ENCODE results near the gene NFU1.

Gene NFU1

DNA sequence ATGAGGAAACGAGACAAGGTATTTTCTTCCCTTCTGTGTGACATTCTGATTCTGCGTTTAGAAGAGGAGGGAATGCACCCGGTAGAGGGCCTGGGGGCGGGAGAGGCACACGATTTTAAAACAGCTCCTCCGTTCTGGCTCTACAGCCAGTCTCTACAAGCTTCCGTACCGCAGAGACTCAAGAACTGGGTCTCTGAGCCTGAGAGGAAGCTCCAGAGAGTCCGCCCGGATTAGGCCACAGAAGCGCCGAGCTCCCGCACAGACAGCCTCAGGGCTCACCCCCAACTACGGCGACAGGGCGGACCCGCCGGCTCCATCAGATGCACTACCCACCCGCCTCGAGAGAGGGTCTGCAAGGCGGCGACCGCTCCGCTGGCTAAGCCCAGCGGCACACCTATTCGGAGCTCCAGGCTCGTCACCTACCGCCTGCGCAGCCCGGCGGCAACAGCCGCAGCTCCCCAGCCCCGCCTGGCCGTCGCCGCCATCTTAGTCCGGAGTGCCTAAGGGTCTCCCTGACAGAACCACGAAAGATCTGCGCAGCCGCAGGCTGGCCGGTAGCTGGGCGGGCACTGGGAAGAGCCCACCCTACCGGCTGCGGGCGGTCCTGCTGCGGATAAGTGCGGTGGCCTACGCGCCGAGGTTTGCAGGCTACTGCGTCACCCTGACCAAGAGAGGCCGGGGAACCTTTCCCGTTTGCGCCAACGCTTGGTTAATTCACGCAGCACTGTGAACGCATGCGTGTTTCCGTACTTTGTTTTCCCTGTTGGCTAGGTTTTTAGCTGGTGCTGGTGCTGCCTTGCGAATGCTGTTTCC is at the start of gene NFU1:
Gene NFU1 (minus strand): TSS at position 498 of the 813 bp plus-strand sequence. CDS start 13 bp downstream, at position 485.
- TF ChIP-seq, protein P1, sequence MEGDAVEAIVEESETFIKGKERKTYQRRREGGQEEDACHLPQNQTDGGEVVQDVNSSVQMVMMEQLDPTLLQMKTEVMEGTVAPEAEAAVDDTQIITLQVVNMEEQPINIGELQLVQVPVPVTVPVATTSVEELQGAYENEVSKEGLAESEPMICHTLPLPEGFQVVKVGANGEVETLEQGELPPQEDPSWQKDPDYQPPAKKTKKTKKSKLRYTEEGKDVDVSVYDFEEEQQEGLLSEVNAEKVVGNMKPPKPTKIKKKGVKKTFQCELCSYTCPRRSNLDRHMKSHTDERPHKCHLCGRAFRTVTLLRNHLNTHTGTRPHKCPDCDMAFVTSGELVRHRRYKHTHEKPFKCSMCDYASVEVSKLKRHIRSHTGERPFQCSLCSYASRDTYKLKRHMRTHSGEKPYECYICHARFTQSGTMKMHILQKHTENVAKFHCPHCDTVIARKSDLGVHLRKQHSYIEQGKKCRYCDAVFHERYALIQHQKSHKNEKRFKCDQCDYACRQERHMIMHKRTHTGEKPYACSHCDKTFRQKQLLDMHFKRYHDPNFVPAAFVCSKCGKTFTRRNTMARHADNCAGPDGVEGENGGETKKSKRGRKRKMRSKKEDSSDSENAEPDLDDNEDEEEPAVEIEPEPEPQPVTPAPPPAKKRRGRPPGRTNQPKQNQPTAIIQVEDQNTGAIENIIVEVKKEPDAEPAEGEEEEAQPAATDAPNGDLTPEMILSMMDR (IDR thresholded peaks at IDR 0.05; ENCODE audit: low read depth, low read length, missing control alignments) = peak; percentile 64
- peak within 1 kb of the TSS; percentile 66 for H3K4me3 ChIP-seq (replicated peaks; ENCODE audit: low read depth, low read length)

DNA sequence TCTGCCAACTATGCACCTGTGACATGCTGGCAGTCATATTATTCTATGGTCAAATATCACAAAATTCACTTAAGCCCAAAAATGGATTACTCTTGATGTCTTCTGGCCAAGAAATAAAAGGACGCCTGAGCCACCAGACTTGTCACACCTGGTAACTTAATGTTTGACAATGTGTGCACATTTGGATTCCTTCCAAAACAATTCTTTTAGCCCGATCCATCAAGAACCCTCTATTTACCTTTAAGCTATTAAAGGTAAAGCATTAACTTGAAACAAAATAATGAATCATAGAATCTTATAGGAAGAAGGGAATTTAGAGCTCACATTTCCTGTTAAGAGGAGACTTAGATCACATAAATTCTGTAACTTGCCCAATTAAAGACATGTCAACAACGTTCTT is 46.5 kb upstream of the NFU1 start:
- TF ChIP-seq, protein P1 (IDR thresholded peaks at IDR 0.05; ENCODE audit: low read depth, low read length, missing control alignments) = no peak
- DNase-seq (ENCODE audit: extremely low read depth, low read depth) = no peak
- H3K4me3 ChIP-seq (replicated peaks; ENCODE audit: low read depth, low read length) = no peak overlapping the region

More for the DNA sequence above, at the start of gene NFU1:
- DNase-seq (ENCODE audit: extremely low read depth, low read depth) = peak; percentile 74

DNA sequence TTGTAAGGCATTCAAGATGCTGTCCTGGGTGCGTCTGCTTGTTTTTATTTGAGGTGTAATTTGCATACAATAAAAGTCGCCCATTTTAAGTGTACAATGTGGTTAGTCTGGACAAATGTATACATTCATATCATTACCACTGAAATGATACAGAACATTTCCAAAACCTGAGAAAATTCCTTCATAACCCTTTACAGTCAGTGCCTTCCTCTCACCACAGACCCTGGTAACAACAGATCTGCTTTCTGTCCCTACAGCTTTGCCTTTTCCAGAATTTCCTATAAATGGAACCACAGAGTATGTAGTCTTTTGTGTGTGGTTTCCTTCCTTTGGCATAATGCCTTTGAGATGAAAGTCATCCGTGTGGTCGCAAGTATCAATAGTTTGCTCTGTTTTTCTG is 45.8 kb upstream of the NFU1 start:
- TF ChIP-seq, protein P1 (IDR thresholded peaks at IDR 0.05; ENCODE audit: low read depth, low read length, missing control alignments) = no peak
- DNase-seq (ENCODE audit: extremely low read depth, low read depth) = no peak
- H3K4me3 ChIP-seq (replicated peaks; ENCODE audit: low read depth, low read length) = no peak overlapping the region

GRCh38 chr2:69482471-69482870 is 45.2 kb upstream of the NFU1 start:
- TF ChIP-seq, protein P1 (IDR thresholded peaks at IDR 0.05; ENCODE audit: low read depth, low read length, missing control alignments) = no peak
- no peak for DNase-seq (ENCODE audit: extremely low read depth, low read depth)

GRCh38 chr2:69481421-69481820 is 44.2 kb upstream of the NFU1 start:
- DNase-seq (ENCODE audit: extremely low read depth, low read depth) = no peak
- TF ChIP-seq, protein P1 (IDR thresholded peaks at IDR 0.05; ENCODE audit: low read depth, low read length, missing control alignments) = no peak
- no peak overlapping the region for H3K4me3 ChIP-seq (replicated peaks; ENCODE audit: low read depth, low read length)

More at GRCh38 chr2:69482471-69482870, 45.2 kb upstream of the NFU1 start:
- no peak overlapping the region for H3K4me3 ChIP-seq (replicated peaks; ENCODE audit: low read depth, low read length)

- no peak for DNase-seq (ENCODE audit: extremely low read depth, low read depth)
- TF ChIP-seq, protein P1 (IDR thresholded peaks at IDR 0.05; ENCODE audit: low read depth, low read length, missing control alignments) = no peak
- H3K4me3 ChIP-seq (replicated peaks; ENCODE audit: low read depth, low read length) = no peak overlapping the region
Measured at GRCh38 chr2:69477627-69478026, 40.4 kb upstream of the NFU1 start.

Measured in HFF-Myc (cell line).